CD8-positive, alpha-beta memory T cell (primary cell): ENCODE data around the gene DENND1B. TPM values are rescaled to one million over a fixed set of nuclear protein-coding genes. Genes with fewer than 3 reads are reported as not detected.

Experiments used
- CTCF ChIA-PET: fragments of 350-600 bp; sonication (Branson Sonifier 250); formaldehyde crosslinking; loops from one replicate; lab custom pipeline; 2021; ENCODE audit warnings: antibody characterized with exemption; lab: Charles Lee
- POLR2A ChIA-PET: fragments of 350-600 bp; sonication (Branson Sonifier 250); formaldehyde crosslinking; loops from one replicate; lab custom pipeline; 2021; ENCODE audit warnings: antibody characterized with exemption; lab: Charles Lee
- DNase-seq, 5 donors: peaks; one replicate each; pipeline versions ENCODE4 v3.0.0 to v3.0.0-alpha.2; 2020 to 2022; ENCODE audit warnings: mixed read lengths in 1 of 5
- H3K27ac ChIP-seq: one replicate; pipeline ENCODE4 v1.7.0; 2013; ENCODE audit warnings: low read depth, mild to moderate bottlenecking, low read length, moderate library complexity
- H3K27me3 ChIP-seq: 2 replicates; pipeline ENCODE4 v1.7.0; 2013; ENCODE audit warnings: low read length, mild to moderate bottlenecking; ENCODE audit not compliant: insufficient read depth, poor library complexity, severe bottlenecking
- H3K36me3 ChIP-seq: 2 replicates; pipeline ENCODE4 v1.7.0; 2013; ENCODE audit warnings: mild to moderate bottlenecking, low read length, moderate library complexity; ENCODE audit not compliant: insufficient read depth
- H3K4me1 ChIP-seq: 2 replicates; pipeline ENCODE4 v1.7.0; 2013; ENCODE audit warnings: mild to moderate bottlenecking, low read length, moderate library complexity; ENCODE audit not compliant: insufficient read depth
- H3K4me3 ChIP-seq: 2 replicates; pipeline ENCODE4 v1.7.0; 2013; ENCODE audit warnings: mild to moderate bottlenecking, low read length
- H3K9me3 ChIP-seq: 2 replicates; pipeline ENCODE4 v1.7.0; 2013; ENCODE audit warnings: mild to moderate bottlenecking, low read length
- H3K27ac Mint-ChIP-seq, 8 donors: one replicate each; pipeline ENCODE4 v1.8.0; 2020 to 2021; ENCODE audit warnings: mixed read lengths in 8 of 8, mild to moderate bottlenecking in 6 of 8, inconsistent platforms in 3 of 8, moderate library complexity in 3 of 8
- H3K27me3 Mint-ChIP-seq, 2 donors: one replicate each; pipeline ENCODE4 v1.8.0; 2020 to 2021; ENCODE audit warnings: mixed read lengths in 2 of 2, mild to moderate bottlenecking in 1 of 2, moderate library complexity in 1 of 2
- H3K36me3 Mint-ChIP-seq, 3 donors: one replicate each; pipeline ENCODE4 v1.8.0; 2020 to 2021; ENCODE audit warnings: mixed read lengths in 3 of 3, inconsistent platforms in 1 of 3, mild to moderate bottlenecking in 1 of 3
- H3K4me1 Mint-ChIP-seq, 3 donors: one replicate each; pipeline ENCODE4 v1.8.0; 2020 to 2021; ENCODE audit warnings: mixed read lengths in 3 of 3, inconsistent platforms in 1 of 3, mild to moderate bottlenecking in 1 of 3
- H3K4me3 Mint-ChIP-seq, 7 donors: one replicate each; pipeline ENCODE4 v1.8.0; 2020 to 2021; ENCODE audit warnings: mixed read lengths in 7 of 7, mild to moderate bottlenecking in 6 of 7, moderate library complexity in 4 of 7, inconsistent platforms in 2 of 7
- H3K9me3 Mint-ChIP-seq, 5 donors: one replicate each; pipeline ENCODE4 v1.8.0; 2020 to 2022; ENCODE audit warnings: mixed read lengths in 5 of 5, mild to moderate bottlenecking in 3 of 5, moderate library complexity in 2 of 5, inconsistent platforms in 1 of 5
- polyA plus RNA-seq: library from polyadenylated mRNA; unstranded; fragments of 300-500 nt; fragmentation: Illumina TruSeq; gene quantifications from one replicate; pipeline ENCODE4 v1.2.3, GENCODE V29; 2021
- total RNA-seq, 2 experiments: library from RNA; stranded (reverse); gene quantifications; one replicate each; pipeline ENCODE4 v1.2.3, GENCODE V29; 2021

DENND1B gene
- total RNA-seq, result 10 to 100 TPM; 10.6 to 12.0 TPM
- 14.8 TPM for polyA plus RNA-seq

GRCh38 chr1:197775282-197776262 is at the start of gene DENND1B:
Gene DENND1B (minus strand): TSS chr1:197775480. CDS start chr1:197775155, 325 bp downstream.
- peak within 1 kb of the TSS; percentile 85 to 95 (median 90) for H3K4me3 Mint-ChIP-seq
- H3K4me1 Mint-ChIP-seq, result peaks cover 67 to 73% (median 71%) of the 10 kb centered on the region in 3 donors
- DNase-seq, result peak; percentile 76 to 91 (median 84)
- H3K9me3 ChIP-seq, result no peaks in the 10 kb centered on the region
- peaks cover 0 to 1% of the 10 kb centered on the region in 2 donors for H3K27me3 Mint-ChIP-seq
- ChIA-PET POLR2A (interaction anchor here (0.6 to 1.0 kb wide), 4 partner anchors 10 to 925 kb away, joined by 3 to 7 read pairs (median 4); no protein-coding TSS in a partner anchor), CTCF (interaction anchor here (0.7 to 2.6 kb wide), 3 partner anchors 9 to 93 kb away, joined by 3 to 10 read pairs (median 8); no protein-coding TSS in a partner anchor)
- peaks cover 59% of the 10 kb centered on the region for H3K4me1 ChIP-seq
- no peaks in the 10 kb centered on the region for H3K9me3 Mint-ChIP-seq
- peak within 1 kb of the TSS; percentile 89 to 100 (median 97) for H3K27ac Mint-ChIP-seq
- H3K27ac ChIP-seq, result peak within 1 kb of the TSS; percentile 77
- no peaks in the 10 kb centered on the region for H3K27me3 ChIP-seq
- peak within 1 kb of the TSS; percentile 73 for H3K4me3 ChIP-seq
- no peaks in the 10 kb centered on the region for H3K36me3 ChIP-seq
- H3K36me3 Mint-ChIP-seq, result peaks cover 0 to 10% (median 0%) of the 10 kb centered on the region in 3 donors

GRCh38 chr1:197814306-197814705 is 39.0 kb upstream of the DENND1B start:
- Histone ChIP-seq H3K9me3 (no peaks in the 10 kb centered on the region), H3K27ac (no peak overlapping the region), H3K27me3 (no peaks in the 10 kb centered on the region), H3K4me3 (no peak overlapping the region), H3K36me3 (no peaks in the 10 kb centered on the region), H3K4me1 (no peaks in the 10 kb centered on the region)
- H3K9me3 Mint-ChIP-seq, result no peaks in the 10 kb centered on the region
- no peak overlapping the region for H3K27ac Mint-ChIP-seq
- POLR2A ChIA-PET, result no interaction called here
- H3K27me3 Mint-ChIP-seq, result peaks cover 4% of the 10 kb centered on the region in 2 donors
- no peak for DNase-seq
- CTCF ChIA-PET, result no interaction called here
- no peak overlapping the region for H3K4me3 Mint-ChIP-seq
- peaks cover 0 to 2% (median 2%) of the 10 kb centered on the region in 3 donors for H3K4me1 Mint-ChIP-seq
- peaks cover 0 to 4% (median 2%) of the 10 kb centered on the region in 3 donors for H3K36me3 Mint-ChIP-seq

- Histone ChIP-seq H3K36me3 (no peaks in the 10 kb centered on the region), H3K27ac (no peak overlapping the region)
- CTCF ChIA-PET, result no interaction called here
Measured at GRCh38 chr1:197813741-197814140, 38.5 kb upstream of the DENND1B start.

GRCh38 chr1:197811769-197812168 is 36.5 kb upstream of the DENND1B start:
- Mint-ChIP-seq H3K27me3 (peaks cover 0 to 4% of the 10 kb centered on the region in 2 donors), H3K4me3 (no peak overlapping the region), H3K36me3 (peaks cover 0 to 4% (median 2%) of the 10 kb centered on the region in 3 donors), H3K9me3 (no peaks in the 10 kb centered on the region), H3K4me1 (peaks cover 6 to 26% (median 25%) of the 10 kb centered on the region in 3 donors), H3K27ac (no peak overlapping the region)
- DNase-seq, result no peak
- ChIA-PET CTCF (no interaction called here), POLR2A (no interaction called here)
- Histone ChIP-seq H3K27ac (no peak overlapping the region), H3K36me3 (no peaks in the 10 kb centered on the region), H3K4me3 (no peak overlapping the region), H3K9me3 (no peaks in the 10 kb centered on the region), H3K27me3 (no peaks in the 10 kb centered on the region), H3K4me1 (peaks cover 3% of the 10 kb centered on the region)

More at GRCh38 chr1:197813741-197814140, 38.5 kb upstream of the DENND1B start:
- POLR2A ChIA-PET, result no interaction called here
- Mint-ChIP-seq H3K4me1 (peaks cover 1 to 8% (median 8%) of the 10 kb centered on the region in 3 donors), H3K27ac (no peak overlapping the region), H3K4me3 (no peak overlapping the region), H3K36me3 (peaks cover 0 to 4% (median 2%) of the 10 kb centered on the region in 3 donors), H3K9me3 (no peaks in the 10 kb centered on the region), H3K27me3 (peaks cover 4% of the 10 kb centered on the region in 2 donors)
- Histone ChIP-seq H3K27me3 (no peaks in the 10 kb centered on the region), H3K4me1 (no peaks in the 10 kb centered on the region), H3K4me3 (no peak overlapping the region), H3K9me3 (no peaks in the 10 kb centered on the region)
- no peak for DNase-seq

- POLR2A ChIA-PET, result no interaction called here
- peaks cover 8 to 30% (median 29%) of the 10 kb centered on the region in 3 donors for H3K4me1 Mint-ChIP-seq
- CTCF ChIA-PET, result no interaction called here
Measured at GRCh38 chr1:197810812-197811211, 35.5 kb upstream of the DENND1B start.

GRCh38 chr1:197808880-197809279 is 33.6 kb upstream of the DENND1B start:
- Mint-ChIP-seq H3K27me3 (peaks cover 0 to 2% of the 10 kb centered on the region in 2 donors), H3K36me3 (peaks cover 0 to 4% (median 2%) of the 10 kb centered on the region in 3 donors), H3K4me3 (peak overlapping the region in 1 of 7 donors; percentile 46), H3K4me1 (peaks cover 8 to 30% (median 29%) of the 10 kb centered on the region in 3 donors), H3K9me3 (no peaks in the 10 kb centered on the region), H3K27ac (no peak overlapping the region)
- Histone ChIP-seq H3K27me3 (no peaks in the 10 kb centered on the region), H3K9me3 (no peaks in the 10 kb centered on the region), H3K36me3 (no peaks in the 10 kb centered on the region), H3K4me1 (peaks cover 3% of the 10 kb centered on the region), H3K27ac (no peak overlapping the region), H3K4me3 (no peak overlapping the region)
- ChIA-PET CTCF (interaction anchor here (1.4 kb wide), 1 partner anchor 11 kb away, joined by 3 read pairs; no protein-coding TSS in a partner anchor), POLR2A (no interaction called here)
- DNase-seq, result no peak

More at GRCh38 chr1:197810812-197811211, 35.5 kb upstream of the DENND1B start:
- no peaks in the 10 kb centered on the region for H3K36me3 ChIP-seq
- DNase-seq, result no peak
- H3K9me3 ChIP-seq, result no peaks in the 10 kb centered on the region
- Mint-ChIP-seq H3K27ac (no peak overlapping the region), H3K36me3 (peaks cover 0 to 4% (median 2%) of the 10 kb centered on the region in 3 donors), H3K27me3 (peaks cover 0 to 4% of the 10 kb centered on the region in 2 donors), H3K9me3 (no peaks in the 10 kb centered on the region), H3K4me3 (no peak overlapping the region)
- H3K27me3 ChIP-seq, result no peaks in the 10 kb centered on the region
- H3K27ac ChIP-seq, result no peak overlapping the region
- no peak overlapping the region for H3K4me3 ChIP-seq
- peaks cover 3% of the 10 kb centered on the region for H3K4me1 ChIP-seq

GRCh38 chr1:197807739-197808453 is 32.6 kb upstream of the DENND1B start:
- no peak overlapping the region for H3K27ac Mint-ChIP-seq
- ChIA-PET POLR2A (no interaction called here), CTCF (no interaction called here)
- Histone ChIP-seq H3K9me3 (no peaks in the 10 kb centered on the region), H3K36me3 (no peaks in the 10 kb centered on the region), H3K27me3 (no peaks in the 10 kb centered on the region), H3K4me3 (no peak overlapping the region), H3K27ac (no peak overlapping the region), H3K4me1 (peaks cover 3% of the 10 kb centered on the region)
- H3K27me3 Mint-ChIP-seq, result peaks cover 0 to 2% of the 10 kb centered on the region in 2 donors
- no peak for DNase-seq
- peak overlapping the region in 2 of 7 donors; percentile 15 to 22 for H3K4me3 Mint-ChIP-seq
- H3K9me3 Mint-ChIP-seq, result no peaks in the 10 kb centered on the region
- peaks cover 0 to 2% (median 1%) of the 10 kb centered on the region in 3 donors for H3K36me3 Mint-ChIP-seq
- H3K4me1 Mint-ChIP-seq, result peaks cover 8 to 30% (median 29%) of the 10 kb centered on the region in 3 donors
